ENCODE data around the gene SETBP1.

GRCh38 chr18:45046228-45046627 lies 365.5 kb downstream of the SETBP1 start:
- TF ChIP-seq, protein P1, sequence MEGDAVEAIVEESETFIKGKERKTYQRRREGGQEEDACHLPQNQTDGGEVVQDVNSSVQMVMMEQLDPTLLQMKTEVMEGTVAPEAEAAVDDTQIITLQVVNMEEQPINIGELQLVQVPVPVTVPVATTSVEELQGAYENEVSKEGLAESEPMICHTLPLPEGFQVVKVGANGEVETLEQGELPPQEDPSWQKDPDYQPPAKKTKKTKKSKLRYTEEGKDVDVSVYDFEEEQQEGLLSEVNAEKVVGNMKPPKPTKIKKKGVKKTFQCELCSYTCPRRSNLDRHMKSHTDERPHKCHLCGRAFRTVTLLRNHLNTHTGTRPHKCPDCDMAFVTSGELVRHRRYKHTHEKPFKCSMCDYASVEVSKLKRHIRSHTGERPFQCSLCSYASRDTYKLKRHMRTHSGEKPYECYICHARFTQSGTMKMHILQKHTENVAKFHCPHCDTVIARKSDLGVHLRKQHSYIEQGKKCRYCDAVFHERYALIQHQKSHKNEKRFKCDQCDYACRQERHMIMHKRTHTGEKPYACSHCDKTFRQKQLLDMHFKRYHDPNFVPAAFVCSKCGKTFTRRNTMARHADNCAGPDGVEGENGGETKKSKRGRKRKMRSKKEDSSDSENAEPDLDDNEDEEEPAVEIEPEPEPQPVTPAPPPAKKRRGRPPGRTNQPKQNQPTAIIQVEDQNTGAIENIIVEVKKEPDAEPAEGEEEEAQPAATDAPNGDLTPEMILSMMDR (IDR thresholded peaks at IDR 0.05; ENCODE audit: low read length) = no peak
- TF ChIP-seq EZH2 (IDR thresholded peaks at IDR 0.05; ENCODE audit: borderline replicate concordance, low read length) = no peak
